ENCODE results near the gene FBLN1.

DNA sequence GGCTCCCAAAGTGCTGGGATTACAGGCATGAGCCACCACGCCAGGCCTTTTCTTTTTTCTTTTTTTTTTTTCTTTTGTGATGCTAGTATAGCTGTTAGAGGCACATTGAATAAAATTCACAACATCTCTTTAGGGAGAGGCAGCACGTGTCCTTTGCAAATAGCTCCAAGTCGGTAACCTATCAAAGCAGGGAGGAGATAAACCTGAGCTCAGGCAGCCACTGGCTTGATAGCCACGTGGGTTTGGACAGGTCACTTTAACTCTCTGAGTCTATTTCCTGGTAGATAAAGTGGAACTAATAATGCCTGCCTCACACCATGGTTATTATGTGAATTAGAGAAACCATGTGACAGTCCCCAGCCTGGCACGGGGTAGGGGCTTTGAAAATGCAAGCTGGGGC is 125.8 kb downstream of the FBLN1 start:
- TF ChIP-seq, protein P1, sequence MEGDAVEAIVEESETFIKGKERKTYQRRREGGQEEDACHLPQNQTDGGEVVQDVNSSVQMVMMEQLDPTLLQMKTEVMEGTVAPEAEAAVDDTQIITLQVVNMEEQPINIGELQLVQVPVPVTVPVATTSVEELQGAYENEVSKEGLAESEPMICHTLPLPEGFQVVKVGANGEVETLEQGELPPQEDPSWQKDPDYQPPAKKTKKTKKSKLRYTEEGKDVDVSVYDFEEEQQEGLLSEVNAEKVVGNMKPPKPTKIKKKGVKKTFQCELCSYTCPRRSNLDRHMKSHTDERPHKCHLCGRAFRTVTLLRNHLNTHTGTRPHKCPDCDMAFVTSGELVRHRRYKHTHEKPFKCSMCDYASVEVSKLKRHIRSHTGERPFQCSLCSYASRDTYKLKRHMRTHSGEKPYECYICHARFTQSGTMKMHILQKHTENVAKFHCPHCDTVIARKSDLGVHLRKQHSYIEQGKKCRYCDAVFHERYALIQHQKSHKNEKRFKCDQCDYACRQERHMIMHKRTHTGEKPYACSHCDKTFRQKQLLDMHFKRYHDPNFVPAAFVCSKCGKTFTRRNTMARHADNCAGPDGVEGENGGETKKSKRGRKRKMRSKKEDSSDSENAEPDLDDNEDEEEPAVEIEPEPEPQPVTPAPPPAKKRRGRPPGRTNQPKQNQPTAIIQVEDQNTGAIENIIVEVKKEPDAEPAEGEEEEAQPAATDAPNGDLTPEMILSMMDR (conservative IDR thresholded peaks at IDR 0.05), result no peak
- TF ChIP-seq EZH2 (IDR thresholded peaks at IDR 0.05; ENCODE audit: low read depth), result no peak

All from PC-9 (cell line).